ENCODE measurements around the gene NCOR1.

Gene NCOR1

GRCh38 chr17:16214190-16215001, 938 bp downstream of the NCOR1 start:
- TF ChIP-seq FOXM1 (IDR thresholded peaks at IDR 0.05; ENCODE audit: borderline replicate concordance, low read depth): no peak
- TF ChIP-seq YY1 (IDR thresholded peaks at IDR 0.05; ENCODE audit: low read depth): 0 out of 2 replicates have a peak, but pooled peaks have one; percentile 29

GRCh38 chr17:16212793-16213192, 2.5 kb downstream of the NCOR1 start:
- TF ChIP-seq RAD21 (IDR thresholded peaks at IDR 0.05; ENCODE audit: low read depth) (no peak), YY1 (IDR thresholded peaks at IDR 0.05; ENCODE audit: low read depth) (no peak), NFIC (IDR thresholded peaks at IDR 0.05) (no peak), TEAD4 (IDR thresholded peaks at IDR 0.05) (no peak), EGR1 (IDR thresholded peaks at IDR 0.05) (no peak), REST (IDR thresholded peaks at IDR 0.05; ENCODE audit: low read depth) (no peak)

- TF ChIP-seq REST (IDR thresholded peaks at IDR 0.05; ENCODE audit: low read depth) (no peak), TEAD4 (IDR thresholded peaks at IDR 0.05) (no peak), CEBPB (IDR thresholded peaks at IDR 0.05) (no peak), EGR1 (IDR thresholded peaks at IDR 0.05) (no peak), NFIC (IDR thresholded peaks at IDR 0.05) (no peak), ZBTB7A (IDR thresholded peaks at IDR 0.05; ENCODE audit: low read depth) (no peak), TAF1 (IDR thresholded peaks at IDR 0.05; ENCODE audit: low read depth) (no peak), FOXM1 (IDR thresholded peaks at IDR 0.05; ENCODE audit: borderline replicate concordance, low read depth) (no peak), EP300 (IDR thresholded peaks at IDR 0.05; ENCODE audit: borderline replicate concordance) (no peak), YY1 (IDR thresholded peaks at IDR 0.05; ENCODE audit: low read depth) (no peak), TCF12 (IDR thresholded peaks at IDR 0.05; ENCODE audit: low read depth) (no peak), RAD21 (IDR thresholded peaks at IDR 0.05; ENCODE audit: low read depth) (no peak), MAX (IDR thresholded peaks at IDR 0.05) (no peak), USF1 (IDR thresholded peaks at IDR 0.05) (no peak), CREB1 (IDR thresholded peaks at IDR 0.05; ENCODE audit: low read depth) (no peak)
Measured at GRCh38 chr17:16211590-16211989, 3.7 kb downstream of the NCOR1 start.

- TF ChIP-seq EP300 (IDR thresholded peaks at IDR 0.05; ENCODE audit: borderline replicate concordance) (no peak), TCF12 (IDR thresholded peaks at IDR 0.05; ENCODE audit: low read depth) (no peak), RAD21 (IDR thresholded peaks at IDR 0.05; ENCODE audit: low read depth) (no peak), CEBPB (IDR thresholded peaks at IDR 0.05) (no peak), EGR1 (IDR thresholded peaks at IDR 0.05) (no peak), CREB1 (IDR thresholded peaks at IDR 0.05; ENCODE audit: low read depth) (no peak), YY1 (IDR thresholded peaks at IDR 0.05; ENCODE audit: low read depth) (no peak), REST (IDR thresholded peaks at IDR 0.05; ENCODE audit: low read depth) (no peak), TAF1 (IDR thresholded peaks at IDR 0.05; ENCODE audit: low read depth) (no peak)
Measured at GRCh38 chr17:16199093-16199492, 16.2 kb downstream of the NCOR1 start.

- TF ChIP-seq USF1 (IDR thresholded peaks at IDR 0.05) (no peak), EGR1 (IDR thresholded peaks at IDR 0.05) (no peak)
Measured at GRCh38 chr17:16197276-16197675, 18.1 kb downstream of the NCOR1 start.

All from Ishikawa (cell line).